HG03196 (cell line): ENCODE results near the gene DYNLL1.

Source experiments
- ATAC-seq: cut with Tn5 transposase; IDR thresholded peaks from one replicate; pipeline ENCODE4 v1.9.1; 2021; ENCODE audit not compliant: unreplicated experiment

The DYNLL1 gene

DNA sequence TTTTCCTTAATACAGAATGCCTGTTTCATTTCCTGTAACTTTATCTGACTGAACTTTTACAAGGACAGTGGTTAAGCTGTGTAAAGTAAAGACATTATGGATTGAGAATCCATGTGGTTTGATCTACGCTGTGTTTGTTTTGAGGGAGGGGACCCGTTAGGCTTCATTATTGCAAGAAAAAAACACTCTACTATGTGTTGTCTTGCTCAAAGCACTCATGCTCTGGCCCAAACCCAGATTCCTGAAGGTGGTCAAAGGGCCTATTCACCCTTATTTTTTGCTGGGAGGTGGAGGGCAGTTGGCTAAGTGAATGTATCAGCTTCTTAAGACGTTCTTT is 50.1 kb downstream of the DYNLL1 start:
- no peak for ATAC-seq
